AG08396 (cell line): ENCODE data around the gene NOG.

ENCODE experiments used
- DNase-seq: peaks from one replicate; pipeline ENCODE4 v3.0.0; 2012; ENCODE audit warnings: low spot score, mixed read lengths

Gene NOG

GRCh38 chr17:56636265-56636664 is 42.8 kb downstream of the NOG start:
- no peak for DNase-seq

- no peak for DNase-seq
Measured at GRCh38 chr17:56637254-56637653, 43.8 kb downstream of the NOG start.

GRCh38 chr17:56638591-56639051 is 45.1 kb downstream of the NOG start:
- no peak for DNase-seq

- DNase-seq, result no peak
Measured at GRCh38 chr17:56639517-56639916, 46.0 kb downstream of the NOG start.

- no peak for DNase-seq
Measured at GRCh38 chr17:56640116-56640515, 46.6 kb downstream of the NOG start.

- no peak for DNase-seq
Measured at GRCh38 chr17:56641373-56641772, 47.9 kb downstream of the NOG start.

GRCh38 chr17:56641894-56642293 is 48.4 kb downstream of the NOG start:
- DNase-seq, result no peak

GRCh38 chr17:56642424-56642823 is 48.9 kb downstream of the NOG start:
- DNase-seq, result no peak
